ENCODE results near the gene PRRG2.
A peak's percentile ranks its signal among the peaks of the same experiment; 100 is the strongest.

PRRG2 gene

DNA sequence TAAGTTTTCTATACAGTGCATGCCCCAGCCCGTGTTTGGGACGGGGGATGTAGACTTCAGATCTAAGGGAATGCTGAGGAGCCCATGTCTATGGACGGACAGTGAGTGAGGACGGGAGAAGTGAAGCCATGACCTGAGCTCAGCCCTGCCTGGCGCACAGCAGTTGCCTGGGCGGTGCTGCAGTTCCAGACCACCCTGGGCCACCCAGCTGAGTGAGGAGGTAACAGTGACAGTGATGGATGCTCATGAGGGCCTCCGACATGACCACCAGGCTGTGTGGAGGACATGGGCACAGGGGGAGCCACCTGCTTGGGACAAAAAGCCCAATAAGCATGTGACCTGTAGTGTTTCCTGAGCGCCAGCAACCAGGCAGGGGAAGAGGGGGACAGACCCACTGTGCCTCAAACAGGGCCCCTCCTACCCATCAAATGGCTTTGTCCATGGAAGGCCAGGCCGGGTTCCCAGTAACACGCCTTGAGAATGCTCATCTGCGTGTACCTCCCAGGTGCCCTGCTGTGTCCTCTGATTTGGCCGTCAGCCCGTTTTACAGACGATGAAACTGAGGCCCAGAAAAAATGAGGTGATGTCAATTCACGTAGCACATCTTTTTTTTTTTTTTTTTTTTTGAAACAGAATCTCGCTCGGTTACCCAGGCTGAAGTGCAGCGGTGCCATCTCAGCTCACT is 23.3 kb upstream of the PRRG2 start:
- no peak for DNase-seq

DNA sequence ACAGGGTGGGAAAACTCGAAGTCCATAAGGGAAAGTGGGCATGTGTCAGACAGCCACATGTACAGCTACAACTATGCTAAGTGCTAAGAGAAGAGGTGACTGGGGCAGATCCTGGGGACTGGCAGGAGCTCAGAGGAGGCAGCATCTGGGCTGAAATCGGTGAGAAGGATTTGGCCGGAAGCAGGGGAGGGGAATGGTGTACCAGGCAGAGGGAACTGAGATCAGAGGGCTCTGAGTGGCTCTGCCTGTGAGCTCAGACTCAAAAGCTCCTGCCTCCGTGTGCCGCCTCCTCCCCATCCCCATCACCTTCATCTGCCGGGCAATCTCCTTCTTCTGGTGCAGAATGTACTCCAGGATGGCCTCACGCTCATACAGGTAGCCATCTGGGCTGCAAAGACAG is 22.5 kb upstream of the PRRG2 start:
- no peak for DNase-seq

DNA sequence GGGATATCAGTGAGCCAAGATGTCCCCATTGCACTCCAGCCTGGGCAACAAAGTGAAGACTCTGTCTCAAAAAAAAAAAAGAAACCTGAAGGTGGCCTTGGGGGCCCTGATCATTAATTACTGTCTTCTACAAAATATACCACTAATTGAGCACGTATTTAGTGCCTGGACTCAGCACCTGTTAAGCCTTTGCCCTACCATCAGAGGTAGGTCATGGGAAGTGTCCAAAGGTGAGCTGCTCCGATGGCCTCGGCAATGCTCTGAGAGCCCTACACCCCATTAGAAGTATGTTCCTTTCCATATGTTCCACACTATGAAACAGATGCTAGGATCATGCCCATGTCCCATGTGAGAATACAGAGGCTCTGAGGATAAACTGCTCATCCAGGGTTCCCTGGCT is 21.7 kb upstream of the PRRG2 start:
- DNase-seq: no peak

DNA sequence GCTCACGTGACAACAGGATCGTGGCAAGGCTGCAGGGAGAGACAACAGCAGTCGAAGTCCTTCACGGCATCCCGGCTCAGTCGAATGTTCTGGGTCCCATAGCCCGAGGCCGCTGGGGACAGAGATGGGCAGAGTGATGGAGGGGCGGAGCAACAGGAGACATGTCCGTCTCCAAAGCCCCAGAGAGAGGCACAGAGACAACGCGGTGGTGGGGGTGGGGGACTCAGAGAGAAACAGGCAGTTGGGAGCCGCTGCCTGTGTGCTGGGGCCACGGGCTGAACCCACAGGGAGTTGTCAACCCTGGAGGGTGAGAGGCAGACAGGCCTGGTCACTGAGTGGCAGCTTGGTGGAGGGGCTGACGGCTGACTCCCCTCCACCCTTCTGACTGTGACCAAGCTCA is 21.2 kb upstream of the PRRG2 start:
- no peak for DNase-seq

DNA sequence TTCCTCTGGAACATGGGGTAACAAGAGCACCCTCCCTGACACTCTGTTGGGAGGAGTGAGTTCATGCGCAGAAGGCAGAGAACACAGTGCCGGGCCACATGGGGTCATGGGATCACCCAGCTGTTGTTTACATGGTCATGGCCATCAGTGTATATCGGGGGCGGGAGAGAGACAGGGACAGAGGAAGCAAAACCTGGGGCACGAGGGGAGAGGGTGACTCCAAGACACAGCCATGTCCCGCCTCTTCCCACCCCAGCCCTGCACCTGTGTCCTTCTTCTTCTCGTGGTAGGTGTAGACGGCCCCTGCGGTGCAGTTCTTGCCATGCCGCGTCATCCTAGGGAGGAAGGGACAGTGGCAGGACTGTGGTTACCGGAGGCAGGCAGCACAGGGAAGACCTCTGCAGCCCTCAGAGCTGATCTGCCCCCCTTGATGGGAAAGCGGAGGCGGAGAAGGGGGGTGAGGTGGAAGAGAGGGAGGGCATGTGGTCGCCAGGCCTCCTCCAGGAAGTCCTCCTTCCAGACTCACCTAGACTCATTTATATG is 20.7 kb upstream of the PRRG2 start:
- DNase-seq: no peak

DNA sequence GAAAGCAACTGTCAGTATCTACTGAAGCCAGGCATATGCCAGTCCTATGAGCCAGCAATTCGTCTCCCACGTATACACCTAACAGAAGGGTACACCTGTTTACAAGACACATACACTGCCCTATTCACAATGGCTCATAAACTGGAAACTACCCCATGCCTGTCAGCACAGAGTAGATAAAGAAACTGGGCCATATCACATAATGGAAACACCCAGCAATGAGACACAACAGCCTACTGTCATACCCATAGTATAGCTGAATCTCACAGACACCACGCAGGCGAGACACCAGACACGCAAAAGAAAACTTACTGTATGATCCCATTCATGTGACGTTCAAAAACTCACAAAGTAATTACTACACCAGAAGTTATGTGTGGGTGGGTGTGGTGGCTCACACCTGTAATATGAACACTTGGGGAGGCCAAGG is 16.5 kb upstream of the PRRG2 start:
- no peak for DNase-seq

- no peak for DNase-seq
These were observed 15.9 kb upstream of the PRRG2 start for GRCh38 chr19:49565261-49565660.

DNA sequence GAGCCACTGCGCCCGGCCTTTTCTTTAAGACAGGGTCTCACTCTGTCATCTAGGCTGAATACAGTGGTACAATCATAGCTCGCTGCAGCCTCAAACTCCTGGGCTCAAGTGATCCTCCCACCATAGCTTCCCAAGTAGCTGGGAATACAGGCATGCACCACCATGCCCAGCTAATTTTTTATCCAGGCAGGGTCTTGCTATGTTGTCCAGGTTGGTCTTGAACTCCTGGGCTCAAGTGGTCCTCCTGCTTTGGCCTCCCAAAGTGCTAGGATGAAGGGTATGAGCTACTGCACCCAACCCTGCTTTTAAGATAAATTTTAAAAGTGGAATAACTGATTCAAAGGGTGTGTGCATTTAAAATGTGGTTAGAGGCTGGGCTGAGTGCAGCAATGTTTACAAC is 14.8 kb upstream of the PRRG2 start:
- no peak for DNase-seq

DNA sequence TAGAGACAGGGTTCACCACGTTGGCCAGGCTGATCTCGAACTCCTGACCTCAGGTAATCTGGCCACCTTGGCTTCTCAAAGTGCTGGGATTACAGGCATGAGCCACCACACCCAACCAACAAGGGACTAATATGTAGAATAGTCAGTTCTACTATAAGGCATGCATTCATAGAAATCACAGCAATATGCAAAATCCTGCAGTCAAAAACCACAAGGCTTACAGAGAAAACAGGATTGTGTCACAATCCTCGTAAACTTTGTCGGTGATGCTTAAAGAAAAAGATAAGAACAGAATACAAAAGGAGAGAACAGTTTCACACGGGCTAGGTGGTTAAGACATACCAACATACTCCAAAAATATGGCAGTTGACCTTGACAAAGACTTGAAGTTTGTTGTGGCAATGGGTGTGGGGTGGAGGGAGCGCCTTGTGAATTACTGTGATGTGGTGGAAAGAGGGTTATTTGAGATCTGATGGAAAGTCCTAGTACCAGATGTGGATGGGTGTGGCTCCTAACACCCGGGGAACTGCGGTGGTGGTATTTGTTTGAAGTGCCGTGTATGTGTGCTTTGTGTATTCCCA is 13.2 kb upstream of the PRRG2 start:
- no peak for DNase-seq

DNA sequence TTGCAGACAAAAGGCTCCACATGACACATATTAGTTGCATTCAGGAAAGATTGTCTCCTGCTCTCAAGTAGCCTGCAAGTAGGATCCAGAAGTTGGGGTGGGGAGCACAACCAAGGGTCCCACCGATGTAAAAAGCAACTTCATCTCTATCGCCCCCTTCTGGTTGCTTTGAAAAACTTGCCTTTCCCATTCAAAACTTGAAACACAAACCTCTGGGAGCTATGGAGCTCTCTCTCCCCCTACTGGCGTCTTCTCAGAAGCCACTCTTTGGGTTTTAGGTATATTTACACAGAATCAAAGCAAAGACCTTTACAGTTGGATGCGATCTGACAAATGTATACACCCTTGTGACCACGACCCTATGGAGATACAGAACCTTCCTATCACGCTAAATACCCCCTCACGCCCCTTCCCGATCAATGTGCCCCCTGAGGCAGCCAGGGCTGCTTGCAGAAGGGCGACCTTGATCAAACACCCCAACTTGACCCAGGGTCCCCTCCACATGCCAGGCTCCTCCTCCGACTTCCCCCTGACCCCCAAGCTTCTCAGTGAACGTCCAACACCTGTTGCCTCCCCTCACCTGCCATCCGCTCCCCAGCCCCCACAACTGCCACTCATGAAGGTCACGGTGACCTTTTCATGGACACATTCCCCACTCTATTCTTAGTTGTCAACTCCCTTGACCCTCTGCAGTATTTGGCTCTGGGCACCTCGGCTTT is 10.8 kb upstream of the PRRG2 start:
- peak; percentile 62 for DNase-seq

DNA sequence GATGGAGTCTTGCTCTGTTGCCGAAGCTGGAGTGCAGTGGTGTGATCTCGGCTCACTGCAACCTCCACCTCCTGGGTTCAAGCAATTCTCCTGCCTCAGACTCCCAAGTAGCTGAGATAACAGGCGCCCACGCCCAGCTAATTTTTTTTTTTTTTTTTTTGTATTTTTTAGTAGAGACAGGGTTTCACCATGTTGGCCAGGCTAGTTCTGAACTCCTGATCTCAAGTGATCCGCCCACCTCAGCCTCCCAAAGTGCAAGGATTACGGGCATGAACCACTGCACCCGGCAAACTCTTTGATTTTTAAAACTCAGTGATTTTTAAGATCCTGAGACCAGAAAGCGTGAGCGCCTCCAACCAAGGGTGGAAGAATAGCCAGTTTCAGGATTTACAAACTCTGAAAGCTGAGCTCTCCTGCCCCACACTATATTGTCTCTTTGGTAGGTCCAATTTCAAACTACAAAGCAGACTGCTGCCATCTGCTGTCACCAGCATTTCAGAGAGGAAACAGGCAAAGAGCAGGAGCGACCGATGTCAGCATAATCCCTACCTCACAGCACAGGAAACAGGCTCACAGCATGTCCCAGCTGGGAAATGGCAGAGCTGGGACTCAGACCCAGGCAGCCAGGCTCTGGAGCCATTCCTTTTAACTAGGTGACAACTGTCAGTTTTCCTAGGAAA is 10.0 kb upstream of the PRRG2 start:
- no peak for DNase-seq

- DNase-seq: no peak
These were observed 8.1 kb upstream of the PRRG2 start for GRCh38 chr19:49573009-49573408.

GRCh38 chr19:49573425-49573824 is 7.7 kb upstream of the PRRG2 start:
- DNase-seq: no peak

- DNase-seq: no peak
These were observed 6.8 kb upstream of the PRRG2 start for GRCh38 chr19:49574206-49574755.

DNA sequence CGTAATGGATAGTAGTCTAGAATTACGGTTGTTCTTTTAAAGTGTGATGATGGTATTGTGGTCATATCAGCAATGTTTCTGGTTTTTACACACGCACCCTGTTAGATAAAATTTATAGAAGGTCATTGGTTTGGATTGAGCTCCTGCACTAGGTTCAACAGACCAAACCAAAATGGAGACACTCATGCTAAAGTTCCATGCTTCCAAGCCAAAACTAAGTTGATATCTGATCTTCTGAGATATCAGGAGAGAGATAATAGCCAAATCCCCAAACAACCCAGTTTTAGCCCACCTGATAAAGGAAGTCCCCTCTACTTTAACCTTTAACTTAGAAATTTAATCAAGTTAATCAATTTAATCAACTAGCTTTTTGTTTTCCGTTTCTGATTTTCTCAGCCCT is 1.9 kb upstream of the PRRG2 start:
- DNase-seq: no peak

DNA sequence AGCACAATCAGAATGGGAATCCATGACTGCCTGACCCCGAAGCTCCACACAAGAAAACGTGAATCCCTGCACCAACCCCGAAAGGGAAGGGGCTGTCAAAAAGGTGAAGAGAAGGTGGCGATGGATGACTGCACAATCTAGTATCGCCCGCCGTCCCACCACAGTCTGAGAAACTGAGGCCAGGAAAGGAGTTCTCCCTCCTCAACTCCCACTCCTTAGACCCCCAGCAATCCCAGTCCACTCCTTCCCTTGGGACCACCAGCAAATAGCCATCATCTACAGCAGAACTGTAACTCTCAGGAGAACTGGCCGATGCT is 1.2 kb upstream of the PRRG2 start:
- no peak for DNase-seq

GRCh38 chr19:49580264-49581006 is 681 bp upstream of the PRRG2 start, which contains the start of gene NOSIP:
TSS of gene NOSIP (minus strand) at chr19:49580556. CDS start at chr19:49560691, 19,865 bp downstream.
- DNase-seq: peak; percentile 95

- no peak for DNase-seq
These were observed 2.1 kb downstream of the PRRG2 start for GRCh38 chr19:49583239-49583638.

GRCh38 chr19:49585023-49585422 is 3.9 kb downstream of the PRRG2 start:
- no peak for DNase-seq

DNA sequence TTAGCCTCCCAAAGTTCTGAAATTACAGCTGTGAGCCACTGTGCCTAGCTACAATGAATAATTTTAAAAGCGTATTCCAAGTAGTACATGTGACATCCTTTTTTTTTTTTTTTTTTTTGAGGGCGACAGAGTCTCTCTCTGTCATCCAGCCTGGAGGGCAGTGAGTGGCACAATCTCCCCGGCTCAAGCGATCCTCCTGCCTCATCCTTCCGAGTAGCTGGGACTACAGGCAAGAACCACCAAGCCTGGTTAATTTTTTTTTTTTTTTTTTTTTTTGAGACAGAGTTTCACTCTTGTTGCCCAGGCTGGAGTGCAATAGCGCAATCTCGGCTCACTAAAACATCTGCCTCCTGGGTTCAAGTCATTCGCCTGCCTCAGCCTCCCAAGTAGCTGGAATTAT is 6.1 kb downstream of the PRRG2 start:
- no peak for DNase-seq

DNA sequence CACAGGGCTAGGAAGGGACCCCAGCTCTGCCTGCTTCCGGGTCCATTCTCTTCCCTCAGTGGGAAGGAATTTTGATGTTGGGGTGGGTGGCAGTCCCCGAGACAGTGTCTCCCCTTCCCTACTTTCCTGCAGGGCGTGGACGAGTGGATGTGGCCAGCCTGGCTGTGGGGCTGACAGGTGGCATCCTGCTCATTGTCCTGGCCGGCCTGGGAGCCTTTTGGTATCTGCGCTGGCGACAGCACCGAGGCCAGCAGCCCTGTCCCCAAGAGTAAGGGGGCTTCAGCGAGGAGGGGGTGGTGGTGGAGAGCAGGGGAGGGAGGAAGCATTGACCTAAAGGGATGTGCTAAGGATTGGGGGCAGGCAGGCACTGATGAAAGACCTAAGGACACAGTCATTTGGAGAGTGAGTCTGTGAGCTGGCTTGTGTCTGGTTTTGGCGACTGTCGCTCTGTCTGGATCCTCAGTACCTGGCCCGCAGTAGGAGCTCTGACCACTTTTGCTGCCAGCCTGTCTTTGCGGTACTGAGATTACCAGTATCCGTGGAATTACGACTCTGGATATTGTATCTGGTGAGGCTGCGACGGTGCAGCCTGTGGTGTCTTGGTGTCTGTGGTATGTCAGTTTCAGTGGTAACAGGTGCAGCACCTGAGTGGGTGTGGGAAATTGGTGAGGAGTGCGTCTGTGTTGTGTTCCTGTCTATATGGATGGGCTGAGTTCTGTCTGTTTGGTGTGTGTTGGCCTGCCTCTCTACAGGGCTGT is 7.4 kb downstream of the PRRG2 start:
- no peak for DNase-seq

DNA sequence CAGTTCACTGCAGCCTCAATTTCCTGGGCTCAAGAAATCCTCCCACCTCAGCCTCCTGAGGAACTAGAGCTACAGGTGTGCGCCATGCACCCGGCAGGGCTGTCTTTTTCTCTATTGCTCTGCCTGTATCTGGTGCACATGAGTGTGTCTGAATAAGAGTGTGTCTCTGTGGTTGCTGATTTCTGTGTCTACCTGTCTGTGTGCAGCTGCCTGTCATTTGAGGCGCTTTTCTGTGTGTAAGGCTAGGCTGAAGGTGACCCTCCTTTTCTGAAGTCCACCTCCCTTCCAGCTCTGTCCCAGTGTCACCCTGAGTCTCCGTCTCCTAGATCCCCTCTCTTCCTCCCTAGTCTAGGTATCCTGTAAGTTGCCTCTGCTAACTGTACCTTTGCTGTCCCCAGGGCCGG is 8.4 kb downstream of the PRRG2 start:
- DNase-seq: no peak

Measured in NCI-H774 (cell line).